Mucosa of descending colon (tissue), 3 donors: ENCODE measurements around the gene TNS1. TPM values are rescaled to one million over a fixed set of nuclear protein-coding genes. Genes with fewer than 3 reads are reported as not detected.

Experiments used
- ATAC-seq: fragments of 200-7000 bp; cut with Tn5 transposase; one replicate; pipeline ENCODE4 v1.9.1; 2020; ENCODE audit warnings: mild to moderate bottlenecking, moderate library complexity
- DNase-seq, 3 donors: peaks; one replicate each; pipeline ENCODE4 v3.0.0-alpha.2; 2020
- H3K36me3 ChIP-seq: fragments of 200-600 bp; one replicate; pipeline ENCODE4 v1.8.0; 2021; ENCODE audit warnings: low read depth, mild to moderate bottlenecking
- H3K4me1 ChIP-seq: fragments of 200-600 bp; one replicate; pipeline ENCODE4 v1.8.0; 2021; ENCODE audit warnings: low read depth, mild to moderate bottlenecking
- H3K4me3 ChIP-seq: fragments of 200-600 bp; one replicate; pipeline ENCODE4 v1.8.0; 2021; ENCODE audit warnings: mild to moderate bottlenecking
- H3K9me3 ChIP-seq: fragments of 200-600 bp; one replicate; pipeline ENCODE4 v1.8.0; 2021; ENCODE audit warnings: mild to moderate bottlenecking
- intact Hi-C, 2 donors: fragments of 100-400 bp; cut with DNase I in 1 of 2; cut with micrococcal nuclease in 1 of 2; formaldehyde crosslinking; loops; one replicate each; pipeline versions ENCODE4 v1.11.0 to v1.11.1; 2022; cut with DNase I, micrococcal nuclease
- total RNA-seq, 3 donors: library from RNA; stranded (reverse); fragmentation: NEBNext Ultra II Directional in 2 of 3; extraction: Animal tissue kit (Norgen Biotek cat#: 25700) in 2 of 3; gene quantifications; one replicate each; pipeline versions ENCODE4 v1.2.1 to v1.2.4, GENCODE V29; 2021 to 2023
- TF ChIP-seq, protein P1 (sequence below): fragments of 200-600 bp; IDR thresholded peaks from one replicate; pipeline ENCODE4 v1.8.0; 2022; ENCODE audit warnings: antibody characterized with exemption, mild to moderate bottlenecking
- donor health status: DM: no; HTN: no; CAD: no; lungs with moderate emphysema.
- donor health status: DM: no; HTN: no; CAD: no.
- donor health status: DM: no; HTN: yes; CAD: no.

Gene TNS1
- total RNA-seq, 3 donors from 2014 or later: 43.8 to 1,458 (median 121) TPM

DNA sequence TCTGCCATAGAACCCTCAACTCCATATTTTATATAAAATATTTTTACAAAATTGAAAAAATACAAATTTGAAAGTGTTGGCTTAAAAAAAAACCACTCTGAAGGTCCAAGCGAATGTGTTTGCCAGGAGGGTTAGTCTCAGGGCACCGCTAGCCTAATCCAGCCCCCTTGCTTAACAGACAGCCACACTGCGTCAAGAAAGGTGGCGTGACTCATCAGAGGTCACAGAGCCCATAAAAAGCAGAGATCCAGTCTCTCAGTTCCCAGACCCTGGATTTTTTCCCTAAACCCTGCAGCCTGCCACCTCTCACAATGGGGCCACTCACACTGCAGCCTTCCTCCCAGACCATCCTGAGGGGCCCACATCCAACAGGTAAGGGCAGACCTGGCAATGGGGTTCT is 3.9 kb upstream of the TNS1 start:
- intact Hi-C loops: no loop called here
- H3K36me3 ChIP-seq: no peaks in the 10 kb centered on the region
- peak in 1 of 3 donors; percentile 30 for DNase-seq
- TF ChIP-seq, protein P1, sequence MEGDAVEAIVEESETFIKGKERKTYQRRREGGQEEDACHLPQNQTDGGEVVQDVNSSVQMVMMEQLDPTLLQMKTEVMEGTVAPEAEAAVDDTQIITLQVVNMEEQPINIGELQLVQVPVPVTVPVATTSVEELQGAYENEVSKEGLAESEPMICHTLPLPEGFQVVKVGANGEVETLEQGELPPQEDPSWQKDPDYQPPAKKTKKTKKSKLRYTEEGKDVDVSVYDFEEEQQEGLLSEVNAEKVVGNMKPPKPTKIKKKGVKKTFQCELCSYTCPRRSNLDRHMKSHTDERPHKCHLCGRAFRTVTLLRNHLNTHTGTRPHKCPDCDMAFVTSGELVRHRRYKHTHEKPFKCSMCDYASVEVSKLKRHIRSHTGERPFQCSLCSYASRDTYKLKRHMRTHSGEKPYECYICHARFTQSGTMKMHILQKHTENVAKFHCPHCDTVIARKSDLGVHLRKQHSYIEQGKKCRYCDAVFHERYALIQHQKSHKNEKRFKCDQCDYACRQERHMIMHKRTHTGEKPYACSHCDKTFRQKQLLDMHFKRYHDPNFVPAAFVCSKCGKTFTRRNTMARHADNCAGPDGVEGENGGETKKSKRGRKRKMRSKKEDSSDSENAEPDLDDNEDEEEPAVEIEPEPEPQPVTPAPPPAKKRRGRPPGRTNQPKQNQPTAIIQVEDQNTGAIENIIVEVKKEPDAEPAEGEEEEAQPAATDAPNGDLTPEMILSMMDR: no peak
- H3K4me1 ChIP-seq: peaks cover 9% of the 10 kb centered on the region
- H3K4me3 ChIP-seq: no peak overlapping the region
- H3K9me3 ChIP-seq: no peaks in the 10 kb centered on the region
- ATAC-seq: no peak

DNA sequence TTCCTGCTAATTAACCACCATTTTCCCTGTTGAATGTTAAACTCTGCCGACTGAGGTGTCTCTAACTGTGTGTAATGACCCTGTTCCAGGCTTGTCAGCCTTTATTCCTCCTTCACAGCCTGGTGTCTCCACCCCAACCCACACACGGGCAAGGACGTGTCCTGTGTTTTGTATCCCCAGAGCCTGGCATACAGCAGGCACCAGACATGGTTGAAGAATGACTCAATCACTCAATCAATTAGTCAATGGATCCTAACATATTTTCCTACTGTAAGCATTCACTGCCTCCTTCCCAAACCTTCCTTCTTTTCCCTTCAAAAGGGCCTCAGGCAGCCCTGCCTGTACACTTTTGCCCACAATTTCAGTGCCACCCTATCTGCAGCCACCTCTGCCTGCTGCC is 2.7 kb upstream of the TNS1 start:
- ATAC-seq (no peak), DNase-seq (no peak)
- Histone ChIP-seq H3K36me3 (no peaks in the 10 kb centered on the region), H3K4me1 (peaks cover 6% of the 10 kb centered on the region), H3K9me3 (no peaks in the 10 kb centered on the region), H3K4me3 (no peak overlapping the region)
- intact Hi-C loops: no loop called here
- TF ChIP-seq, protein P1: no peak

DNA sequence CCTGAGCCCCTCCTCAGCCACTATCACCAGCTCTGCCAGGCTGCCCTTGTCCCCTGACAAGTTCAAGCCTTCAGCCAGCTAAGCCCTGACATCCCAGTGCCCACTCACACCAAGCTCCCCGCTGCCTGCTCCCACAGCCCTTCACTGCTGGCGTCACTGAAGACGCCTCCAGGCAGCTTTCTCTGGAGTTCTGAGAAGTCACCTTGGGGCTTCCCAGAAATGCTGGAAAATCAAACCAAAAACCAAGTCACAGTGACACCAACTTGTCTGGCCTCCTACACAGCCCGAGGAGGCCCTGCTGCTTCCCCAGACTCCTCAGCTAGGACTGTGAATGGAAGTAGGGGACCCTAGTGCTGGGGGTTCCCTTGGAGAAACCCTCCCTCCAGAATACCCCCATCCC is 2.2 kb upstream of the TNS1 start:
- intact Hi-C loops: no loop called here
- DNase-seq: no peak
- Histone ChIP-seq H3K9me3 (no peaks in the 10 kb centered on the region), H3K4me3 (no peak overlapping the region), H3K36me3 (no peaks in the 10 kb centered on the region), H3K4me1 (peaks cover under 1% of the 10 kb centered on the region)
- TF ChIP-seq, protein P1: no peak
- ATAC-seq: no peak

DNA sequence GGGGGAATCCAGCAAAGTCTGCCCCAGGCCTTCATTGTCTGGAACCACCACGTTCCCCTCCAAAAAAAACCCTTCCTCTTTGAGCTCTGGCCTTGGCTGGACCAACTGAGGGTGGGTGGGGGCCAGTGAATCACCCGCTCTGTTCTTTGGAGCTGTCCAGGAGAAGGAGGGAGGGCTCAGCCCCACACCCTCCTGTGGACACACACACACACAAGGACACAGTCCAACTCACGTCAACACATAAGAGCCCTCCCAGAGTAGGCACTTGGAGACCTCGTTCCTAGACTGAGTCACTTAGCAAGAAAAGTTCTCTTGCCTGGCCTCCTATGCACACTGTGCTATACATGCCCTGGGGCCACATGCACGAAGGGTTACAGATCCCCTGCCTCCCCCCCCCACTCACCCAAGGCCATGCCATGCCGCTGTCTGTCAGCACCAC is 1.2 kb upstream of the TNS1 start:
- ATAC-seq (peak; percentile 68), DNase-seq (peak; percentile 40 to 67 (median 48))
- TF ChIP-seq, protein P1: no peak
- Histone ChIP-seq H3K36me3 (no peaks in the 10 kb centered on the region), H3K4me1 (no peaks in the 10 kb centered on the region), H3K4me3 (no peak overlapping the region), H3K9me3 (no peaks in the 10 kb centered on the region)
- intact Hi-C loops: no loop called here

DNA sequence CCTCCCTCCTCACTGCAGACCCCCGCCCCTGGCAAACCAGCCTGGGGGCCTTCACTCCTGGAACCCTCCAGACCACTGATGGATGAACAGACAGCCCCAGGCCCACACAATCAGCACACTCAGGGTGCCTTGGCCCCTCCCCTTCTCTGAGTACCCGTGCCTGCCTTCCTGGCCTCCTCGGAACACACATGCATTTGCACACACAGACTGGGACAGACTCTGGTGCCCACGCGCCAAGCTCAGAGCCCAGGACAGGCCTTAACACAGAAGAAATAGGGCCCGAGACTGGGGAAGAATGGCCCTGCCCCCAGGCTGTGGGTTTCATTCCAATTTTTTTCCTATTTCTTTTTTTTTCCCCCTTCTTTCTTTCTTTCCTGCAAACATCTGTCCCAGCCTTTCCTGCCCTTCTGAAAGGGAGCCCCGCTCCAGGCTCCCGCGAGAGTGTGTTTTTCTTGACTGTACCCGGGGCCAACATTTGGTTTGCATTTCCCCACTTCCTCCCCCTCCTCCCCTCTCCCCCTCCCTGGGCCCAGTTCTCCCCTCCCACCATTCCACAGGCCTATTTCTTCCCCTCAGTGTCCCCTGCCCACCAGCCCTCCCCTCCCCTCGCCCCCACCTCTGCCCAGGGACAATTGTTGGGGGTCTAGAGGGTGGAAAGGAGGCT is 618 bp upstream of the TNS1 start:
- Histone ChIP-seq H3K9me3 (no peaks in the 10 kb centered on the region), H3K4me3 (no peak overlapping the region), H3K4me1 (no peaks in the 10 kb centered on the region), H3K36me3 (no peaks in the 10 kb centered on the region)
- intact Hi-C loops: no loop called here
- DNase-seq: no peak
- ATAC-seq: peak; percentile 18
- TF ChIP-seq, protein P1: no peak
